H7 (cell line): ENCODE data around the gene SDF4. TPM values are rescaled to one million over a fixed set of nuclear protein-coding genes. Genes with fewer than 3 reads are reported as not detected.

Source experiments
- DNase-seq: peaks from one replicate; pipeline ENCODE4 v3.0.0; 2012
- H3K27me3 ChIP-seq: 2 replicates; pipeline ENCODE4 v1.6.0; 2011; ENCODE audit warnings: mild to moderate bottlenecking, low read length; ENCODE audit not compliant: control insufficient read depth, insufficient read depth
- H3K36me3 ChIP-seq: replicated peaks from 2 replicates; pipeline ENCODE4 v1.5.1; 2011; ENCODE audit warnings: low read length; ENCODE audit not compliant: control insufficient read depth, insufficient read depth
- H3K4me3 ChIP-seq: 2 replicates; pipeline ENCODE4 v1.5.1; 2011; ENCODE audit warnings: low read depth, mild to moderate bottlenecking, control low read depth, low read length, moderate library complexity; ENCODE audit not compliant: insufficient read depth
- total RNA-seq: library from RNA; depleted of rRNA; stranded (reverse); fragments of >200 nt; shearing (Covaris generic); gene quantifications from 2 replicates; pipeline ENCODE4 v1.2.3, GENCODE V29; 2014

SDF4 gene
- total RNA-seq, 1 experiment from 2014 or later, result 127 TPM

GRCh38 chr1:1240822-1241587, 9.2 kb upstream of the SDF4 start:
- no peaks in the 10 kb centered on the region for H3K27me3 ChIP-seq

GRCh38 chr1:1240348-1240732, 8.5 kb upstream of the SDF4 start:
- no peak for DNase-seq
- no peaks in the 10 kb centered on the region for H3K36me3 ChIP-seq
- no peak overlapping the region for H3K4me3 ChIP-seq
- H3K27me3 ChIP-seq, result no peaks in the 10 kb centered on the region

More at GRCh38 chr1:1240822-1241587, 9.2 kb upstream of the SDF4 start:
- H3K36me3 ChIP-seq, result no peaks in the 10 kb centered on the region
- no peak for DNase-seq
- H3K4me3 ChIP-seq, result no peak overlapping the region

GRCh38 chr1:1239614-1240347, 8.0 kb upstream of the SDF4 start:
- no peak for DNase-seq
- no peaks in the 10 kb centered on the region for H3K36me3 ChIP-seq

GRCh38 chr1:1239227-1239613, 7.4 kb upstream of the SDF4 start:
- no peaks in the 10 kb centered on the region for H3K27me3 ChIP-seq
- H3K4me3 ChIP-seq, result no peak overlapping the region
- H3K36me3 ChIP-seq, result no peaks in the 10 kb centered on the region
- peak; percentile 85 for DNase-seq

More at GRCh38 chr1:1239614-1240347, 8.0 kb upstream of the SDF4 start:
- Histone ChIP-seq H3K4me3 (no peak overlapping the region), H3K27me3 (no peaks in the 10 kb centered on the region)

- H3K4me3 ChIP-seq, result no peak overlapping the region
- H3K27me3 ChIP-seq, result no peaks in the 10 kb centered on the region
- no peak for DNase-seq
- no peaks in the 10 kb centered on the region for H3K36me3 ChIP-seq
Observed at GRCh38 chr1:1238702-1239178, 6.9 kb upstream of the SDF4 start.

GRCh38 chr1:1237874-1238701, 6.3 kb upstream of the SDF4 start:
- H3K36me3 ChIP-seq, result no peaks in the 10 kb centered on the region
- H3K4me3 ChIP-seq, result no peak overlapping the region
- no peak for DNase-seq
- H3K27me3 ChIP-seq, result no peaks in the 10 kb centered on the region

- H3K36me3 ChIP-seq, result no peaks in the 10 kb centered on the region
- peak; percentile 83 for DNase-seq
- H3K27me3 ChIP-seq, result no peaks in the 10 kb centered on the region
- no peak overlapping the region for H3K4me3 ChIP-seq
Observed at GRCh38 chr1:1236945-1237873, 5.4 kb upstream of the SDF4 start.

- H3K27me3 ChIP-seq, result no peaks in the 10 kb centered on the region
- peak; percentile 63 for DNase-seq
- no peak overlapping the region for H3K4me3 ChIP-seq
- H3K36me3 ChIP-seq, result no peaks in the 10 kb centered on the region
Observed at GRCh38 chr1:1236176-1236763, 4.5 kb upstream of the SDF4 start.

GRCh38 chr1:1235016-1235744, 3.4 kb upstream of the SDF4 start:
- H3K4me3 ChIP-seq, result no peak overlapping the region
- no peaks in the 10 kb centered on the region for H3K36me3 ChIP-seq
- no peaks in the 10 kb centered on the region for H3K27me3 ChIP-seq
- no peak for DNase-seq

GRCh38 chr1:1234180-1234808, 2.5 kb upstream of the SDF4 start:
- Histone ChIP-seq H3K27me3 (no peaks in the 10 kb centered on the region), H3K4me3 (no peak overlapping the region), H3K36me3 (no peaks in the 10 kb centered on the region)
- DNase-seq, result no peak

GRCh38 chr1:1233567-1233892, 1.7 kb upstream of the SDF4 start:
- Histone ChIP-seq H3K27me3 (no peaks in the 10 kb centered on the region), H3K4me3 (no peak overlapping the region), H3K36me3 (no peaks in the 10 kb centered on the region; the same call in 1 of the 2 replicates)
- no peak for DNase-seq

- no peaks in the 10 kb centered on the region for H3K27me3 ChIP-seq
- H3K36me3 ChIP-seq, result no peaks in the 10 kb centered on the region; the same call in none of the 2 replicates
- DNase-seq, result peak; percentile 68
- H3K4me3 ChIP-seq, result peak overlapping the region; percentile 23
Observed at GRCh38 chr1:1232796-1233566, 1.2 kb upstream of the SDF4 start.
